IMR-90 (cell line): ENCODE measurements around the gene CDK6. TPM values are rescaled to one million over a fixed set of nuclear protein-coding genes. Genes with fewer than 3 reads are reported as not detected.

Experiments
- ATAC-seq: fragments of 200-7000 bp; cut with Tn5 transposase; 2 replicates; pipeline ENCODE4 v1.9.1; 2020; ENCODE audit warnings: low read depth, mild to moderate bottlenecking, moderate library complexity
- BruUV-seq: library from RNA; stranded (reverse); fragments of 400-500 nt; replicated peaks from 2 replicates; lab custom pipeline; 2021; lab: Mats Ljungman, UMichigan
- CTCF ChIA-PET: fragments of 300-600 bp; formaldehyde crosslinking; extraction: SDS; loops from one replicate; lab custom pipeline; 2021; ENCODE audit warnings: antibody characterized with exemption; lab: Yijun Ruan, JAX
- POLR2A ChIA-PET: fragments of 300-600 bp; sonication (Branson Sonifier 250); formaldehyde crosslinking; loops from one replicate; lab custom pipeline; 2022; ENCODE audit warnings: antibody characterized with exemption; ENCODE audit not compliant: unreplicated experiment; lab: Charles Lee
- DNase-seq: peaks from one replicate; pipeline ENCODE4 v3.0.0; 2013
- H2AFZ ChIP-seq: replicated peaks from 2 replicates; pipeline ENCODE3; 2013; ENCODE audit warnings: low read length, mild to moderate bottlenecking; ENCODE audit not compliant: poor library complexity
- H2AK5ac ChIP-seq: 2 replicates; pipeline ENCODE4 v1.6.1; 2013; ENCODE audit warnings: low read depth, low read length, inconsistent platforms
- H2AK9ac ChIP-seq: replicated peaks from 2 replicates; pipeline ENCODE3; 2013; ENCODE audit warnings: mild to moderate bottlenecking, low read depth, low read length, moderate library complexity; ENCODE audit not compliant: poor library complexity
- H2BK120ac ChIP-seq: 2 replicates; pipeline ENCODE4 v1.6.1; 2013; ENCODE audit warnings: low read depth, low read length, inconsistent platforms
- H2BK15ac ChIP-seq: 3 replicates; pipeline ENCODE4 v1.6.1; 2013; ENCODE audit warnings: low read depth, low read length, inconsistent platforms
- H2BK20ac ChIP-seq: 2 replicates; pipeline ENCODE4 v1.6.1; 2013; ENCODE audit warnings: low read depth, mild to moderate bottlenecking, inconsistent platforms, low read length, moderate library complexity
- H2BK5ac ChIP-seq: 2 replicates; pipeline ENCODE4 v1.6.1; 2013; ENCODE audit warnings: mild to moderate bottlenecking, low read depth, low read length, inconsistent platforms; ENCODE audit not compliant: poor library complexity, severe bottlenecking
- H3K14ac ChIP-seq: replicated peaks from 2 replicates; pipeline ENCODE4 v1.6.1; 2013; ENCODE audit warnings: low read depth, low read length, inconsistent platforms
- H3K18ac ChIP-seq: 2 replicates; pipeline ENCODE4 v1.6.1; 2013; ENCODE audit warnings: low read depth, low read length, control low read depth
- H3K23ac ChIP-seq: 2 replicates; pipeline ENCODE4 v1.6.1; 2013; ENCODE audit warnings: low read depth, low read length, inconsistent platforms
- H3K27ac ChIP-seq: 2 replicates; pipeline ENCODE4 v1.5.1; 2013; ENCODE audit warnings: mild to moderate bottlenecking, control low read depth, low read length; ENCODE audit not compliant: insufficient read depth
- H3K27me3 ChIP-seq: 2 replicates; pipeline ENCODE4 v1.6.1; 2013; ENCODE audit warnings: low read length; ENCODE audit not compliant: control insufficient read depth, insufficient read depth
- H3K36me3 ChIP-seq: 2 replicates; pipeline ENCODE4 v1.6.1; 2013; ENCODE audit warnings: low read length, mixed read lengths; ENCODE audit not compliant: control insufficient read depth, insufficient read depth
- H3K4ac ChIP-seq: 2 replicates; pipeline ENCODE4 v1.6.1; 2013; ENCODE audit warnings: low read depth, low read length, inconsistent platforms
- H3K4me1 ChIP-seq: 2 replicates; pipeline ENCODE4 v1.6.1; 2013; ENCODE audit warnings: low read length, mixed read lengths; ENCODE audit not compliant: control insufficient read depth, insufficient read depth
- H3K4me2 ChIP-seq: 2 replicates; pipeline ENCODE4 v1.6.1; 2013; ENCODE audit warnings: low read depth, mild to moderate bottlenecking, control low read depth, low read length, moderate library complexity
- H3K4me3 ChIP-seq: 2 replicates; pipeline ENCODE4 v1.5.1; 2013; ENCODE audit warnings: low read depth, mild to moderate bottlenecking, control low read depth, low read length, moderate library complexity; ENCODE audit not compliant: insufficient read depth
- H3K56ac ChIP-seq: 2 replicates; pipeline ENCODE4 v1.6.1; 2013; ENCODE audit warnings: low read length, inconsistent platforms; ENCODE audit not compliant: insufficient read depth; ENCODE audit errors: extremely low read depth
- H3K79me1 ChIP-seq, 2 experiments: 2 replicates each; pipeline ENCODE4 v1.6.1; 2013; ENCODE audit warnings: low read length in 2 of 2, inconsistent platforms in 1 of 2, low read depth in 1 of 2
- H3K9ac ChIP-seq: 2 replicates; pipeline ENCODE4 v1.6.1; 2013; ENCODE audit warnings: low read depth, low read length, control low read depth
- H3K9me1 ChIP-seq: 2 replicates; pipeline ENCODE4 v1.6.1; 2013; ENCODE audit warnings: low read length, inconsistent platforms; ENCODE audit not compliant: insufficient read depth
- H3K9me3 ChIP-seq: 2 replicates; pipeline ENCODE4 v1.6.1; 2013; ENCODE audit warnings: low read length; ENCODE audit not compliant: control insufficient read depth, insufficient read depth
- H4K20me1 ChIP-seq: 2 replicates; pipeline ENCODE4 v1.6.1; 2013; ENCODE audit warnings: low read length, inconsistent platforms; ENCODE audit not compliant: insufficient read depth
- H4K5ac ChIP-seq: 2 replicates; pipeline ENCODE4 v1.6.1; 2013; ENCODE audit warnings: mild to moderate bottlenecking, low read depth, low read length, control low read depth
- H4K8ac ChIP-seq, 2 experiments: 2 replicates each; pipeline ENCODE4 v1.6.1; 2013; ENCODE audit warnings: low read depth in 2 of 2, low read length in 2 of 2, control low read depth in 1 of 2, inconsistent platforms in 1 of 2
- H4K91ac ChIP-seq: 2 replicates; pipeline ENCODE4 v1.6.1; 2013; ENCODE audit warnings: low read depth, low read length, inconsistent platforms; ENCODE audit not compliant: insufficient read depth
- BHLHE40 ChIP-seq: fragments of 150-350 bp; IDR thresholded peaks from 2 replicates; pipeline ENCODE4 v1.6.1; 2016; ENCODE audit warnings: mild to moderate bottlenecking, low read depth, low read length
- CEBPB ChIP-seq: IDR thresholded peaks from 2 replicates; pipeline ENCODE4 v1.6.1; 2012; ENCODE audit warnings: low read depth, low read length, improper control_type of control experiment
- CHD1 ChIP-seq: IDR thresholded peaks from 2 replicates; pipeline ENCODE4 v1.6.1; 2012; ENCODE audit warnings: low read depth, low read length, improper control_type of control experiment
- CTCF ChIP-seq: conservative IDR thresholded peaks from 2 replicates; pipeline ENCODE4 v1.5.1; 2012; ENCODE audit warnings: mild to moderate bottlenecking, low read depth, low read length, improper control_type of control experiment
- ELK1 ChIP-seq: fragments of 150-350 bp; IDR thresholded peaks from 2 replicates; pipeline ENCODE4 v1.6.1; 2016; ENCODE audit warnings: low read depth, mild to moderate bottlenecking, low read length, moderate library complexity, borderline replicate concordance
- FOS ChIP-seq: fragments of 150-350 bp; IDR thresholded peaks from 2 replicates; pipeline ENCODE4 v1.6.1; 2016; ENCODE audit warnings: low read depth, low read length
- MAFK ChIP-seq: IDR thresholded peaks from 2 replicates; pipeline ENCODE4 v1.6.1; 2012; ENCODE audit warnings: low read depth, low read length, improper control_type of control experiment
- MAZ ChIP-seq: IDR thresholded peaks from 2 replicates; pipeline ENCODE4 v1.6.1; 2012; ENCODE audit warnings: low read depth, mild to moderate bottlenecking, low read length, improper control_type of control experiment, moderate library complexity, borderline replicate concordance
- MXI1 ChIP-seq: IDR thresholded peaks from 2 replicates; pipeline ENCODE4 v1.6.1; 2012; ENCODE audit warnings: low read depth, mild to moderate bottlenecking, low read length, moderate library complexity, borderline replicate concordance
- POLR2A ChIP-seq: IDR thresholded peaks from 2 replicates; pipeline ENCODE4 v1.6.1; 2012; ENCODE audit warnings: mild to moderate bottlenecking, low read depth, low read length
- RAD21 ChIP-seq: IDR thresholded peaks from 2 replicates; pipeline ENCODE4 v1.6.1; 2012; ENCODE audit warnings: low read length, improper control_type of control experiment
- RCOR1 ChIP-seq: IDR thresholded peaks from 2 replicates; pipeline ENCODE4 v1.6.1; 2012; ENCODE audit warnings: mild to moderate bottlenecking, low read length, improper control_type of control experiment; ENCODE audit not compliant: insufficient replicate concordance
- RFX5 ChIP-seq: IDR thresholded peaks from 2 replicates; pipeline ENCODE4 v1.8.0; 2012; ENCODE audit warnings: low read depth, mild to moderate bottlenecking, low read length, moderate library complexity
- SMC3 ChIP-seq: fragments of 150-350 bp; IDR thresholded peaks from 2 replicates; pipeline ENCODE4 v1.6.1; 2016; ENCODE audit warnings: low read depth, mild to moderate bottlenecking, antibody characterized with exemption, low read length, moderate library complexity
- USF2 ChIP-seq: fragments of 150-350 bp; IDR thresholded peaks from 2 replicates; pipeline ENCODE4 v1.6.1; 2017; ENCODE audit warnings: mild to moderate bottlenecking, antibody characterized with exemption, low read length, low read depth
- WGBS, 2 experiments: methylation state at CpG; one replicate each; pipeline versions ENCODE4 v1.1.5 to v1.1.7; 2013; ENCODE audit warnings: missing lambda C conversion rate in 2 of 2; ENCODE audit not compliant: insufficient read length in 1 of 2; ENCODE audit errors: extremely low coverage in 2 of 2; 5-methylcytosine and 5-hydroxymethylcytosine counted together
- dilution Hi-C: fragments of 300-500 bp; cut with HindIII; formaldehyde crosslinking; loops from one replicate; pipeline ENCODE4 v1.14.3; 2018; ENCODE audit warnings: low sequenced_read_pairs; ENCODE audit not compliant: unreplicated experiment
- in situ Hi-C: fragments of 300-500 bp; cut with MboI; formaldehyde crosslinking; loops from 3 replicates; pipeline ENCODE4 v1.14.3; 2019; ENCODE audit warnings: low sequenced_read_pairs, inconsistent platforms, mixed read lengths
- intact Hi-C: fragments of 100-400 bp; cut with micrococcal nuclease; formaldehyde crosslinking; loops from 2 replicates; pipeline ENCODE4 v1.10.0; 2022
- polyA plus RNA-seq, 3 experiments: library from polyadenylated mRNA; depleted of rRNA; stranded (reverse); fragments of >200 nt; gene quantifications; 2 replicates each; pipeline ENCODE4 v1.2.3, GENCODE V29; 2012; ENCODE audit warnings: low replicate concordance in 1 of 3
- total RNA-seq: library from RNA; depleted of rRNA; stranded (reverse); fragments of >200 nt; gene quantifications from 2 replicates; pipeline ENCODE4 v1.2.3, GENCODE V29; 2012

CDK6 gene
- total and polyA plus RNA-seq, 2 of the 4 experiments (the other 2 are of a cell fraction): 21.5 to 195 TPM

GRCh38 chr7:92799446-92800211 lies 36.7 kb downstream of the CDK6 start:
- Histone ChIP-seq H3K14ac (peak overlapping the region; percentile 17; the same call in 1 of the 2 replicates), H4K8ac (no peak overlapping the region), H2BK120ac (no peak overlapping the region), H4K20me1 (peaks cover 76% of the 10 kb centered on the region), H3K18ac (no peak overlapping the region), H3K4me2 (no peak overlapping the region), H3K23ac (peak overlapping the region; percentile 74), H3K36me3 (peaks cover 3% of the 10 kb centered on the region), H3K4ac (no peak overlapping the region), H2AK9ac (no peak overlapping the region), H3K27me3 (no peaks in the 10 kb centered on the region), H4K5ac (no peak overlapping the region), H4K91ac (no peak overlapping the region), H2AFZ (no peak overlapping the region), H2BK15ac (no peak overlapping the region), H2AK5ac (no peak overlapping the region), H3K9me1 (peaks cover 27% of the 10 kb centered on the region), H3K56ac (no peak overlapping the region), H3K4me3 (no peak overlapping the region), H2BK5ac (no peak overlapping the region), H3K79me1 (peaks cover 27 to 79% of the 10 kb centered on the region in 2 experiments), H2BK20ac (no peak overlapping the region), H3K9ac (no peak overlapping the region), H3K4me1 (peaks cover 21% of the 10 kb centered on the region), H3K27ac (no peak overlapping the region), H3K9me3 (no peaks in the 10 kb centered on the region)
- dilution Hi-C loops (no loop called here), in situ Hi-C loops (no loop called here), intact Hi-C loops (no loop called here)
- CTCF ChIA-PET: no interaction called here
- POLR2A ChIA-PET: interaction anchor here (0.6 kb wide), 1 partner anchor 1122 kb away, joined by 4 read pairs; the partner anchor contains the start of gene GNG11
- BruUV-seq: no TSS peak
- no CpG with 5 or more reads among the region's 3 CpGs for WGBS, 2 experiments
- no peak for ATAC-seq
- DNase-seq: no peak
- TF ChIP-seq MAZ (no peak), RCOR1 (no peak), RFX5 (no peak), BHLHE40 (no peak), MXI1 (no peak), FOS (no peak), CHD1 (no peak), MAFK (no peak), SMC3 (no peak), POLR2A (no peak), CTCF (no peak), USF2 (no peak), RAD21 (no peak), CEBPB (no peak), ELK1 (no peak)
